ENCODE measurements around the gene CTIF.
A peak's percentile ranks its signal among the peaks of the same experiment; 100 is the strongest.

CTIF gene

DNA sequence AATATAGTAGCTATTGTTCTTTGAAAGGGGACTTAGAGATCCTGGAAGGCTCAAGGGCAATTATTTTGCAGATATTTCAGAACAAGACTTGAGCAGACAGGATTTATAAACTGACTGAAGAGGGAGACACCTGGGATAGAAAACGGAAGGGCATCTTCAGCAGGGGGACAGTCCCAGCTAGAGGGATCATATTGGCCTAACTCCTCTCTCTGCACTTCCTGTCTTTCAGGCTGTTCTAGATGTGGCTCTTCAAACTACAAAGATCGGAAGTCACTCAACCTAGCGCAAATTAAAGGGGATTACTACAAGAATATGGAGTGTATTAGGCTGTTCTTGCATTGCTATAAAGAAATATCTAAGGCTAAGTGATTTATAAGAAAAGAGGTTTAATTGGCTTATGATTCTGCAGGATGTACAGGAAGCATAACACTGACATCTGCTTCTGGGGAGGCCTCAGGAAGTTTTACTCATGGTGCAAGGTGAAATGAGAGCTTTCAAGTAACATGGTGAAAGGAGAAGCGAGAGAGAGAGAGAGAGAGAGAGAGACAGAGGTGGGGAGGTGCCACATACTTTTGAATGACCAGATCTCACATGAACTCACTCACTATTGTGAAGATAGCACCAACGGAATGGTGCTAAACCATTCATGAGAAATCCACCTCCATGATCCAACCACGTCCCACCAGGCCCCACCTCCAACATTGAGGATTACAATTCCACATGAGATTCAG, 5.3 kb upstream of the CTIF start:
- no peak for DNase-seq (ENCODE audit: low read depth in 2 of 2)

DNA sequence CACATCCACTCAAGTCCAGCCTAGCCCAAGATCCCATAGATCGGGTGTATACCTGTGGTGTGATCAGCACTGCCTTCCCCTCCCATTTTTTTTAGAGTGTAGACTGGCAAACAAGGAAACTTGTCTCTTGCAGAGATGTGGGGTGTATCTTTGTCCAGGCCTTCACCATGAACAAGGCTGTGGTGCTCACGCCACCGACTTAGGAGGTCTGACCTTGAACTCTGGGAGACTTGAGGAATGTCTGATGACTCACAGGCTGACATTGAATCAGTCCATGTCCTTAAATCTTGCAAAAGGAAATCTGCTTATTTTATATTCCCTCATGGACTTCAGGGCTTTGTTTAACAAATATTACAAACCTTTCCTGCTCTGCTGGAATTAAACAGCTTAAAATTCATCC, 4.5 kb upstream of the CTIF start:
- DNase-seq (ENCODE audit: low read depth in 2 of 2), result no peak

DNA sequence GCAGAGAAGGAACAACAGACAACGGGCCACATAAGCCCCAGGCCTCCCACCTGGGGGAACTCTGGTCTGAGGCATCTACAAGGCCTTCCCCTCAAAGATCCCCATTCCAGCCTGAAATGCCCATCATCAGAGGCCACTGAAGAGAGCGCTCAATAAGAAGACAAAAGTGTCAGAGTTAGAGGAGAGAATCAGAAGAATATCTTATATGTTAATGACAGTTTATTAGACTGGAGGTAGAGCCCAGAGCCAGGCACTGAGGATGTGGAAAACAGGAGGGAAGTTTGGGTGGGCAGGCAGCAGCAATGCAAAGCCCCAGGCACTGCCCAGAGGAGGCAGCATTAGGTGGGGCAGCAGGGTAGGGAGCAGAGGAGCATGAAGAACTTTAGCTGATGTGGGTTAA, 2.9 kb upstream of the CTIF start:
- DNase-seq (ENCODE audit: low read depth in 2 of 2), result no peak

DNA sequence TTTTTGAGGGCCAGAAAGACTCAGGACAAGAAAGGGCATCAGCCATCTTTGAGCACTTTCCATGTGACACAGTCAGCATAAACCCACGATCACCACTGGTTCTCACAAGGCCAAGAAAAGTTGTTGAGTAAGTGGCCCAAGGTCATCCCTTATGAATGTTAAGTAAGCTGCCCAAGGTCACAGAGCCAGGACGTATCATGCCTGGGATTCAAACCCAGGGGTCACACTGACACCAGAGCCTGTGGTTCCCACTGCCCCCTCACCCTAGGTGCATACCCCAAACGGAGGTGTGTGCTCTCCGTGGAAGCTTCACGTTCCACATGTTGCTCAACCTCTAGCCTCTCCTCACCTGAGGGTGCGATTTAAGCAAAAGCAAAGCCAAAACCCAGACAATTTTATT, 2.3 kb upstream of the CTIF start:
- no peak for DNase-seq (ENCODE audit: low read depth in 2 of 2)

DNA sequence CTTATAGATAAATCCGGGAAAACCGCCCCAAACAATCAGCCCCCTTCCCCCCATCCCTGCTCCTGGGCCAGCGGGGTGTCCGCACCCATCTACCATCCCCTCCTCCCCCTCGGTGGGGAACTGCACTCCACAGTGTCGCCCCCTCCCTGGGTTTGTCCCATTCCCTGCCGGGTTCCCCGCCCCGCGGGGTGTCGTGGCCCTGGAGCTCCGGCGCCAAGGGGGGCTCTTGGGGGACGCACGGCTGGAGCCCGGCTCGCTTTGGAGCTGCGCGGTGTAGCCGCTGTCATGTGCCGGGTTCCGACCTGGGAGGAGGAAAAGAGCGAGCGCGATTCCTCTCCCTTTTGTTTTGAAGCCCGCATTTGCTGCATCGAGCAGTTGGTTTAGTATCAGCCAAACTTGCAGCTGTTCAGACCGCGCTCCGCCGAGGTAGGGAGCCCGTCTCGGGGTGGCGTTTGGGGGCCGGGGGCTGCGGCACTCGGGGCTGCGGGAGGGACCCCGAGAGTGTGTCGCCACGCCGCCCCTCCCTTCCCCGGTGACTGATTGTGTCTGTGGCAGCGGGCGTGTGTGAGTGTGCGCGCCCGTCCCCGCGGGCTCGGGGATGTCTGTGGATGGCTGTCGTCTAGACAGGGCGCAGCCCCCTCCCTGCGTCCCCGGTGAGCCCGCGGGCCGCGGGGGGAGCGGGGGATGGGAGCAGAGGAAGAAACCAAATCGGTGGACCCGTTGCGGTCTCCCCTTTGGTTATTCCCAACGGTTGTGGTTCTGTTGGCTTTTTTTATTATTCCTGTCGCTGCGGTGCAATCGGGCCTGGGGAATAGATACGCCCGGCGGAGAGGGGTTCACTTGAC, 797 bp downstream of the CTIF start:
- DNase-seq (ENCODE audit: low read depth in 2 of 2), result no peak

DNA sequence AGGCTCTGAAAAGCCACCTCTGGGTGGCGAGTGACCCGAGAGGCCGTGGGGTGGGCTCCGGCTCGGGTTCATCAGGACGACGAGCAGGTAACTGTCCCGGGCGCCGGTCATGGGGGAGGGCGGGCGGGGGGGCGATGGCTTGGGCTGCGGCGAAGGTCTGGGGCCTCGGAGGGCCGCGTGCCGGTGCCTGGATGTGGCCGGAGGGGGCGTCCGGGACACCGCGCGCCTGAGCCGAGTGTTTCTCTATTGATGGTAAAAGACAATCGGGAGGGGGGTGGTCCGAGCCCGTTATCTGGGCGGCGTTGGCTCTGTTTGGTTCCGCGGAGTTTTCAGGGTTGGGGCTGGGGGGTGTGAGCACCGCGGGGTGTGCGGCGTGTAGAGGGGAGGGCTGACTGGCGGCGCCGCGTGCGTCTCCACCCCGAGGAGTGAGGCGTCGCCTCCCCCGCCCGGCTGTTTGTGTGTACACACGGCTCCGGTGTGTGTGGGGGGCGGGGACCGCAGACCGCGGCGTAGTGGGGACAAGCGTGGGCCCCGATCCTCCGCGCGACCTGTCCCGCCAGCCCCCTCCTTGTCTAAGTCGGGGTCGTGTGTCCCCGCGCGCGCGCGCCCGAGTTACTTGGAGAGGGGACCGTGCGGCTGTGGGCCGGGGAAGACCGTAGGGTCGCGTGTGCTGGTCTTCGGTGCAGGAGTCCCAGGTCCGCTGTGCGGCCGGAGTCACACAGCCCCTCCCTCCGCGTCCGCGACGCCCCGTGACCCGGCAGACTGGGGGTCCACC, 1.6 kb downstream of the CTIF start:
- DNase-seq (ENCODE audit: low read depth in 2 of 2), result peak in 1 of 2 donors; percentile 27

DNA sequence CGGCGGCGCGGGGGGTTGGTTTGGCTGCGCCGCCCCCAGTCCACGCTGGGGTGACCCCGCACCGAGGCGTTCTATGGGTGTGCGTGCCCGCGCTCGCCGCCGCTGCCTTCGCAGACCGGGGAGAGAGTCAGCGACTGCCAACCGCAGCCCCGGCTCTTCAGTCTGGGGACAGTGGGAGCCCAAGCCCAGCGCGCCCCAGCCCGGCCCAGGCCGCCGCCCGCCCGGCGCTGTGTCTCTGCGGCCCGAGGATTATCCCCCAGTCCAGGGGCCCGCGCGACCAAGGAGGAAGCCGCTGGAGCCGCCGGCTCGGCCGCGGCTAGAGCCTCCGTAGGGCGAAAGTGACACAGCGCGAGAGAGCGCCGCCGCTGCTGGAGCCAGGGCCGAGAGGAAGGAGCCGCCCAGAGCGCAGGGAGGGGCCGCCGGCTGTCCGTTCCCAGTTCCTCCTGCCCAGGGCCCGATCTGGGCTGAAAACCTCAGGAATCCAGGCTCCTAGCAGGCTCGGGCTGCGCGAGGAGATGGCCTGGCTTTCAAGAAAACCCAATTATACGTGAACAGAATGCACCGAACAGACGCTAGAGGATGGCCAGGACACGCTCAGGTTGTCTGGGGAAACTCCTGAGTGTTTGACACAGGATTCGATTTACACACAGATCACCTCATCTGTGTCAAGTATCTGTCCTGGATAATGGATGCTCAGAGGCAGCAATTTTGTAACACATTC, 2.4 kb downstream of the CTIF start:
- DNase-seq (ENCODE audit: low read depth in 2 of 2), result no peak

DNA sequence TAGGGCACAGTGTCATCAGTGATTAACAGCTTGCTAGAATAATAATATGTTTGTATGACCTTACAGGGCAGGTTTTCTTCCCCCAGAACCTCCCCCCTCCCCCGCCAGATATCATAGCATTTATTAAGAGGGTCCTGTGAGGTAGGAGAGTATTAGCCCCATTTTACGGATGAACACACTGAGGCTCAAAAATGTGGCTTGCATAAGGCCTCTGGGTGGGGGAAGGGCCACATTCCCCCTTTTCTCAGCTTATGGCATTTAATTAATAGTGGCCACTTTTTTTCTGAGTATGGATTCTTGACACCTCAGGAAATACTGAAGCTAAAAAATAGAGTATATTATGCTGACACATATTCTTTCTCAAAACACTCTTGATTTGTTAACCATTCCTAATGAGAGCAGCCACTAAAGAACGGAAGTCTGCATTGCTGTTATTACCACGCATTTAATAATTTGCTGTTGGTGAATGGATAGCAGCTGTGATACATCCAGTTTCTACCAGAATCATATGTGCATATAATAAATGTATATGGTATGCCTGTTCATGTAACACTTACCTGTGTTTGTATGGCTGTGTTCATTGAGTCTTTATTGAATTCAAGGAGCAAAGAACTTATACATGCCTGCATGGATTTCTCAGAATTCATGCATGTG, 3.0 kb downstream of the CTIF start:
- DNase-seq (ENCODE audit: low read depth in 2 of 2), result no peak

DNA sequence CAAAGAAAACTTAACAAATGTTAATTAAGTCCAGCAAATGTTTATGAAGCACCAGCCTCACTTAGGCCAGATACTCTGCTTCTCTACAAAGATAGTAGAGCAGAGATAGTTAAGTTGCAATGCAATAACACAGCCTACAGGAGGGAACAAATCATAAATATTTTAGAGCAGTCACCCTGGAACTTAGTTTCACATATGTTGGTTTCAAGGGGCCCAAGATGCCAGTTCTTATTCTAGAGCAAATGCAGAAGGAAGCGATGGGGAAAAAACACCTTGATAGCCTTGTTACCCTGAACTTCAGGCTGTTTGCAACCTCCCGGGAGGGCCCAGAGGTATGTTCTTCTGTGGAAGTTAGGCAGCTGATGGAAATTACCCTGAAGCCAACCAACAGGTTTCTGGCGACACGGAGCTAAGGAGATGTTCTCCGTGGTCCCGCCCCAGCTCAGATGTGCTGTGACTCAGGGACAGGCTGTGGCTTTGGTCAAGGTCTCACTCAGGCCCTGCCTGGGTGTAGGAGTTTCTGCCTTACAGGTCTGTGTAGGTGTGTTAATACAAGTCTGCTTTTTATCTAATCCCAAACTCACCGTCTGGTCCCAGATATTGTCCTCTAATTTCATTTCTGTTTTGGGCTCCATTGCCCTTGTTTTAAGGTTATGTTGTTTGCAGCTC, 3.8 kb downstream of the CTIF start:
- no peak for DNase-seq (ENCODE audit: low read depth in 2 of 2)

DNA sequence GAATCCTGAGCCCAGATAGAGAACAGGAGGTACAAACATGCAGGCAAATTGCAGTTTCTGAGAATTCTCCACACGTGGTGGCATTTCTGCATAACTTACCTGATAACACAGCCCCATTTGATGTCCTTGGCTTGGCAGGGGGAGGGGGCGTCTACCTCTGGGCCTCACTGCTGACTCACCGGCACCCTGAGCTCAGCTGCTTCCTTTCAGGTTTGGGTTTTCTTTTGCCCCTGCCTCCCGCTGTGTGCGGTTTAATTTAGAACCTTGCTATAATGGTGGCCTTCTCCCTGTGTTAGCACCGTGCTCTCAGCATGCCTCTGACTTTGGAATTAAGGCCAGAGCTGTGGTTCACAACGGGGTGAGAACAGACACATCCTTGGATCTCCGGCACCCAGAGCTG, 4.4 kb downstream of the CTIF start:
- no peak for DNase-seq (ENCODE audit: low read depth in 2 of 2)

DNA sequence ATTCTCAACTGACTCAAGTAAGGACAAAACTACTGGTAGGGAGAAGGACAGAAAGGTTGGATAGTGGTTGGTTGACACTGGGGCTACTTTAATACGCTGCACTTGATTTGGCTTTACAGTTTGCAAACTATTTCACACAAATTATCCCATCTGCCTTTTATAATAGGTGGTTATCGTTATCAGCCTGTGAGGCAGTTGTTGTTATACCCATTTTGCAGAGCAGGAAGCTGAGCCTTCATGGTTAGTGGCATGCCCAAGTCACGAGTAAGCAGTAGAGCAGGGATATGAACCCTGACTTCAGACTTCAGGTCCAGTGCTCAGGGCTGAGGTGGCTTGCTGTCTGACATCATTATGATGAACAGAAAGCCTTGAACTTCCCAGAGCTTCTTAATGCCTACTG, 5.3 kb downstream of the CTIF start:
- no peak for DNase-seq (ENCODE audit: low read depth in 2 of 2)

DNA sequence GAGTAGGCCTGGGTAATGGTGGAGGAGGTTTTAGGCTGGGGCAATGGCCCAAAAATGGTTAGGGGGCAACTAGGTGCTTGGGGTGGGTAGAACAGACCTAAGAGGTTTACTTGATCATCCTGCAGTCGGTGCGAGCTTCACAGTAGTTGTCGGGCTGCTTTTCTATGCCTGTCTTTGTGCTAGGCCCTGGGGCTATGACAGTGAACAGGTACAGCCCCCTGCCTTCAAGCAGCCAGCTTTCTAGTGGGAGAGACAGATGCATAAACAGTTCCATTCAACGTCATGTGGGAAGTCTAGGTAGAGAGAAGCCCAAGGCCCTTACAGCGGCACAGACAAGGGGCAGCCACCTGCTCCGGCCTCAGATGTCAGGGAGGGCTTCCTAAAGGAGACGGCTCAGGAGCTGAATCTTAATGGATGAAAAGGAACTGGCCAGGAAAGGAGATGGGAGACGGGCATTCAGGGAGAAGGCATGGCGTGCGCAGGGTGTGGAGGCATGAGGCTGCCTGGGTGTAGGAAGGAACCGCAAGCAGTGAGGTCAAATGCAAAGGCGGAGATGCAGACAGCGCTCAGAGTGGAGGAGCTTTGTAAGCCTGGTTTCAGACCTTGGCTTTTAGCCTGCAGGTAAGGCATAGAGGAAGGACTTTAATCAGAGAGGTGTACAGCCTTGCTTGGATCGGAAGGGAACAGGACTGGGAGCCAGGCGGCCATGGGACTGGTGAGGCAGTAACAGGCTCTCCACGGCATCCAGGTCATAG, 6.0 kb downstream of the CTIF start:
- no peak for DNase-seq (ENCODE audit: low read depth in 2 of 2)

DNA sequence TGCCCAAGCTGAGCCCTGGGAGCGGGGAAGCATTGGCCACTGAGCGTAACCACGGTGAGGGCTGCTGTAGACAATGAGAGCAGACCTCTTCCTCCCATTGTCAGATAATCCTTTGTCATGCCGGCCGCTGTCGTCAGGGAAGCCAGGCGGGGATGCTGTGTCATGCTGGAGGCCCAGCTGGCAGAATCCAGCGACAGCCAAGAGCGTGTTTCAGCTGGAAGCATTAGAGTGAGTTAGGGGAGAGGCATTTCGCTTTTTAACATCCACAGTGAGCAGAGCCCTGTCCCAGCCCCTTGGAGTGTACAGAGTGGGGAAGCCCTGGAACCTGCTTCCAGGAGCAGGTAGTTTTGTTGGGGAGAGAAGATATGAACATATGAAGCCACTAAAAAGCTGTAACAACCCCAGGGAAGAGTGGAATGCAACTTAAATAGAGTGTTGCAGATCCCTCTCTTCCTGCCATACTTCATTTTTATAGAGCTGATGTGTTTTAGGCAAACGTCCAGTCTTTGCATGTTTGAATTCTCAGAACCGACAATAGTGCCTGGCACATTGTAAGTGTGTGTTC, 7.0 kb downstream of the CTIF start:
- DNase-seq (ENCODE audit: low read depth in 2 of 2), result no peak

DNA sequence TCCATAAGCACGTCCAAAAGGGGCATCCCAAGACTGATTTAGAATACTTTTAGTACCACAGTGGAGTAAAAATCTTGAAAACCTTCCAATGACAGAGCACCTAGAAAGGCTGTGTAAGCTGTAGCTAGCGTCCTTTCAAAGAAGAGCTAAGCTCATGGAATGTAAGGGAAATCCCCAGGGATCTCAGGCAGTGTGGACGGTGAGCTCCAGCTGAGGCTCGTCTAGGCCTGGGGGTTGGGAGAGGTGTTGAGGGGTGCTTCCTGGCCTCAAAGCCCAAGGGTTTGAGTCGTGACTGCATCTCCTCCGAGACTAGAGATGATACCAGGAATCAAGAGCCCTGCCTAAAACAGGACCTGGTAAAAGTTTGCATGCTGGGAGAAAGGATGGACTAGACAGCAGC, 7.6 kb downstream of the CTIF start:
- DNase-seq (ENCODE audit: low read depth in 2 of 2), result no peak

DNA sequence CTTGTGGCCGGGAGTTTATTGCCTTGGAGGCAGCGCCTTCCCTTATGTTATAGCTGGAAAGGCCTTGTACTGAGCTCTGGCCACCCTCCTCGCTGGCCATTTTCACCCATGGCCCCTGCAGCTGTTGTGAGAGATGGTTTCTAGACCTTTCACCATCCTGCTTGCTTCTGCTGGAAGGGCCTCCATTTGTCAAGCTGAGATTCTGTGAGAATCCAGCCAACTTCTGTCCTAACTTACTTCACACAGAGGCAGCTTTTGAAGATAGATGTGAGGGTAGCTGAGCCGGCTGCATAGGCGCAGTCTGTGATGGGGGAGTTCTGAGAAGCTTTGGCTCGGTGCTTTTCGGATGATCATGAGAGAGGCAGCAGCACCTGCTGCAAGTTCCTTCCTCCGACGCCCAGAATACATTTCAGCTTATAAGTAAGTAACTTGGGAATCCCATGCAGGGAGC, 8.7 kb downstream of the CTIF start:
- DNase-seq (ENCODE audit: low read depth in 2 of 2), result no peak

DNA sequence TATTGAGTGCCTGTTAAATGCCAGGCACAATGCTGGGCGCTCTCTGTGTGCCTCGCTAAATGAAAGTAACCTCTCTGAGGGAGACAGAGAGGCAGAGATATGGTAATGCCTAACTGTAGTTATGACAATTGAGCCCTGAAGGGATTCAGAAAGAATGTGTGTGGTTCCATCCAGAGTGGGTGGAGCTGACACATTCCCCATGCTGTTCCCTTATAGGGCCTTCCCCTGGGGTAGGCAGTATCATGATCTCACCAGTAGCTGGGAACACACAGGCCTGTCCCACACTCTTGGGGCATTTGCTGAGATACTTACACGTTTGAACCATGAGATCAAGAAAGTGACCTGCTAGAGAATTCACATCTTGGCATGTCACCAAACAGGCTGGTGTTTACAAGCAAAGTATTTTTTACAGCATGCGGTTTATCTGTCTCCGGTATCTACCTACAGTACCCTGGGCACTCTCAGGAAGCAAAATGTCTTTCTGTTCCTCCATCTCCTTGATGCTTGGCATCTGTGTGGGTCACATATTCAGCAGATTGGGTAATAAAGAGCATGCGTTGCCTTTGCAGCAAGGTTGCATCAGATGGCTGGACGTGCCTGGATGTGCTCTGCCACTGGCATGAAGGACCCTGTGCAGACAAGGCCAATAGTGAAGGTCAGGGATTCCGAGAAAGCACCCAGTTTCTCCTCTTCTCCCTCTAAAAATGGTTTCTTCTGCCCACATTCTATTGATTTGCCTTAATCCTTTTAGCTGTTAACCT, 9.4 kb downstream of the CTIF start:
- DNase-seq (ENCODE audit: low read depth in 2 of 2), result no peak

DNA sequence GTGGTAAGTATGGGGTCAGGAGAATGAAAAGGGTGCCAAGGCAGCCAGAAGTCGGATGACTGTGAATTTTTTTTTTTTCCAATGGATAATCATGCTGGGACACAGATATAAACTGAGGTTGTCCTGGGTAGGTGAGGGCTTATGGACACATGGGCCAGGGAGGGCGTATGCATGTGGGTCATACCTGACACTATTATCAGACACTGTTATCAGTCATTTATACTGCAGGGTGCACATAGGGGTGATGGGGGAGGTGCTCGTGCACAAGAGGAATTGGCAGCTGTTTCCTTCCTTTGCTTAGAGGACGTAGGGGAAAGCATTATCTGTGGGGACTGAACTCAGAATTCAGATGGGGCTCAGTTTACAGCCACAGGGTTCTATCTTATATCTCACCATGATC, 10.1 kb downstream of the CTIF start:
- no peak for DNase-seq (ENCODE audit: low read depth in 2 of 2)

DNA sequence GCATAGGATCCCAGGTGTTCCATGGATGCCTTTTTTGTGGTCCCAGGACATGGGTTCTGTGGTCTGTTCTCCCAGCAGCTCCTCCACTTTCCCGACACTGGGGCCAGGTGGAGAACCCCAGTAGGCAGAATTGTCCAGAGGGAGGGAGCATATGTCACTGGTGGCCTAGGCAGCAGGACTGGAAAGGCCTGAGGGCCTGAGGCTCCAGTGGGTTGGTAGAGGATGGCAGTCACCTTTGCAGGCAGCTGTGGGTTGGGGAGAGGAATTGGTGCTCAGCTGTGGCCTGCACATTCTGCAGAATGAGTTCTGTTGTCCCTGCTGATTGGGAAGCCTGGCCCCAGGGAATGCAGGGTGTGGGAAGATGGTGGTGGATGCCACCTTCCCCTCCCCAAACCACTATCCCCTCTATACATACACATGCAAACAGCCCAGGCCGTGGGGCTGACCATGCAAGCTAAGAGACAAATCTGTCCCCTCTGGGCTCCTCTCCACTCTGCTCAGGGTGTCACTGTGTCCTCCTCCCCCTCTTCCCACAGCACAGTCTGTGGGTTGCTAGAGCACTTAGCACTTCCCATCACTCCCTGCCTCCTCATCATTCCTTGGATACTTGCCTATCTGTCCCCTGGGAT, 11.4 kb downstream of the CTIF start:
- DNase-seq (ENCODE audit: low read depth in 2 of 2), result no peak

Measured in stimulated activated CD4-positive, alpha-beta T cell treated with anti-CD3 and anti-CD28 coated beads, Interleukin-4, amount 100 ng/mL, for 48 hours (primary cell).